Astrocyte (in vitro differentiated cells and primary cell): ENCODE results near the gene DDN.

Experiments
- EZH2 ChIP-seq: IDR thresholded peaks from 2 replicates; pipeline ENCODE4 v1.6.1; 2012; ENCODE audit warnings: mild to moderate bottlenecking, low read length, inconsistent platforms; ENCODE audit not compliant: insufficient read depth
- TF ChIP-seq, protein P1 (sequence below): IDR thresholded peaks from 2 replicates; pipeline ENCODE4 v1.5.1; 2011; ENCODE audit warnings: low read depth, mild to moderate bottlenecking, inconsistent platforms, low read length, moderate library complexity; ENCODE audit not compliant: insufficient read depth

DNA sequence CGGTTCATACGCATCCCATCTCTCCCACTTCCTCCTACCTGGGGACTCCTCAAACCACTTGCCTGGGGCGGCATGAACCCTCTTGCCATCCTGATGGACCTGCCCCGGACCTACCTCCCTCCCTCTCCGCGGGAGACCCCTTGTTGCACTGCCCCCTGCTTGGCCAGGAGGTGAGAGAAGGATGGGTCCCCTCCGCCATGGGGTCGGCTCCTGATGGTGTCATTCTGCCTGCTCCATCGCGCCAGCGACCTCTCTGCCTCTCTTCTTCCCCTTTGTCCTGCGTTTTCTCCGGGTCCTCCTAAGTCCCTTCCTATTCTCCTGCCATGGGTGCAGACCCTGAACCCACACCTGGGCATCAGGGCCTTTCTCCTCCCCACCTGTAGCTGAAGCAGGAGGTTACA is 17.4 kb downstream of the DDN start:
- TF ChIP-seq, protein P1, sequence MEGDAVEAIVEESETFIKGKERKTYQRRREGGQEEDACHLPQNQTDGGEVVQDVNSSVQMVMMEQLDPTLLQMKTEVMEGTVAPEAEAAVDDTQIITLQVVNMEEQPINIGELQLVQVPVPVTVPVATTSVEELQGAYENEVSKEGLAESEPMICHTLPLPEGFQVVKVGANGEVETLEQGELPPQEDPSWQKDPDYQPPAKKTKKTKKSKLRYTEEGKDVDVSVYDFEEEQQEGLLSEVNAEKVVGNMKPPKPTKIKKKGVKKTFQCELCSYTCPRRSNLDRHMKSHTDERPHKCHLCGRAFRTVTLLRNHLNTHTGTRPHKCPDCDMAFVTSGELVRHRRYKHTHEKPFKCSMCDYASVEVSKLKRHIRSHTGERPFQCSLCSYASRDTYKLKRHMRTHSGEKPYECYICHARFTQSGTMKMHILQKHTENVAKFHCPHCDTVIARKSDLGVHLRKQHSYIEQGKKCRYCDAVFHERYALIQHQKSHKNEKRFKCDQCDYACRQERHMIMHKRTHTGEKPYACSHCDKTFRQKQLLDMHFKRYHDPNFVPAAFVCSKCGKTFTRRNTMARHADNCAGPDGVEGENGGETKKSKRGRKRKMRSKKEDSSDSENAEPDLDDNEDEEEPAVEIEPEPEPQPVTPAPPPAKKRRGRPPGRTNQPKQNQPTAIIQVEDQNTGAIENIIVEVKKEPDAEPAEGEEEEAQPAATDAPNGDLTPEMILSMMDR = no peak
- peak; percentile 23 for TF ChIP-seq EZH2
